GM21529 (cell line): ENCODE data around the gene LHFPL2.

Experiments used
- ATAC-seq: cut with Tn5 transposase; IDR thresholded peaks from one replicate; pipeline ENCODE4 v1.9.1; 2021; ENCODE audit not compliant: unreplicated experiment

The LHFPL2 gene

GRCh38 chr5:78570646-78571045 is 77.9 kb downstream of the LHFPL2 start:
- no peak for ATAC-seq

- no peak for ATAC-seq
Measured at GRCh38 chr5:78569441-78569840, 79.1 kb downstream of the LHFPL2 start.

GRCh38 chr5:78568676-78569075 is 79.9 kb downstream of the LHFPL2 start:
- no peak for ATAC-seq

GRCh38 chr5:78568212-78568611 is 80.4 kb downstream of the LHFPL2 start:
- no peak for ATAC-seq

- ATAC-seq = no peak
Measured at GRCh38 chr5:78567617-78568016, 81.0 kb downstream of the LHFPL2 start.

GRCh38 chr5:78566747-78567425 is 81.7 kb downstream of the LHFPL2 start:
- ATAC-seq = no peak

GRCh38 chr5:78565395-78565794 is 83.2 kb downstream of the LHFPL2 start:
- ATAC-seq = no peak

- no peak for ATAC-seq
Measured at GRCh38 chr5:78563621-78564020, 85.0 kb downstream of the LHFPL2 start.

- ATAC-seq = no peak
Measured at GRCh38 chr5:78562714-78563330, 85.8 kb downstream of the LHFPL2 start.

GRCh38 chr5:78562001-78562400 is 86.6 kb downstream of the LHFPL2 start:
- ATAC-seq = no peak

- ATAC-seq = no peak
Measured at GRCh38 chr5:78561261-78561660, 87.3 kb downstream of the LHFPL2 start.

GRCh38 chr5:78560000-78560855 is 88.3 kb downstream of the LHFPL2 start:
- ATAC-seq = no peak

- no peak for ATAC-seq
Measured at GRCh38 chr5:78557601-78558000, 91.0 kb downstream of the LHFPL2 start.

- ATAC-seq = no peak
Measured at GRCh38 chr5:78555870-78556269, 92.7 kb downstream of the LHFPL2 start.

- no peak for ATAC-seq
Measured at GRCh38 chr5:78554670-78555069, 93.9 kb downstream of the LHFPL2 start.

GRCh38 chr5:78553580-78554353 is 94.8 kb downstream of the LHFPL2 start:
- ATAC-seq = no peak

- ATAC-seq = no peak
Measured at GRCh38 chr5:78552729-78553342, 95.7 kb downstream of the LHFPL2 start.

- no peak for ATAC-seq
Measured at GRCh38 chr5:78550891-78551290, 97.7 kb downstream of the LHFPL2 start.

- no peak for ATAC-seq
Measured at GRCh38 chr5:78549043-78549442, 99.5 kb downstream of the LHFPL2 start.

- ATAC-seq = no peak
Measured at GRCh38 chr5:78547731-78548615, 100.6 kb downstream of the LHFPL2 start.
